HG02642 (cell line): Measurements from ENCODE around the gene ALX4.

Experiments
- ATAC-seq: cut with Tn5 transposase; IDR thresholded peaks from one replicate; pipeline ENCODE4 v1.9.1; 2021; ENCODE audit warnings: mild to moderate bottlenecking; ENCODE audit not compliant: unreplicated experiment, poor library complexity

Gene ALX4

DNA sequence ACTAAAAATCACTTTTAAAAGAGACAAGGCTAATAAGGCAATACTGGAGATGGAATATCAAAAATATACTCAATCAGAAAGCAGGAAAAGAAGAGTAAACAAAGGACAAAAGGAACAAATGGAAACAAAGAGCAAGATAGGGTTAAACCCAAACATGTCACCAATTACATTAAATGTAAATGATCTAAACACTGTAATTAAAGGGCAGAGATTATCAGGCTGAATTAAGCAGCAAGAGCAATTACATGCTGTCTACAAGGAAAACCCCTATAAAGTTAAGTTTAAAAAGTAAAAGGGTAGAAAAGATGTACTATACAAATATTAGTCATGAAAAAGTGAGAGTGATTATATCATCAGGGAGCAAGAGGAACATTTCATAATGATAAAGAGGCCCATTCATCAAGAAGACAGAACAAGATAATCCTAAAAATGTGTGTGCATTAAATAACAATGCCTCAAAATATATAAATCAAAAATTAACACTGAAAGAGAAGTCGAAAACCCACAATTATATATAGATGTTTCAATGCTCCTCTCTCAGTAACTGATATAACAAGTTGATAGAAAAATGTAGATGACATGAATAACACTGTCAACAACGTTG is 56.8 kb downstream of the ALX4 start:
- ATAC-seq = no peak

GRCh38 chr11:44250421-44250820 is 59.5 kb downstream of the ALX4 start:
- no peak for ATAC-seq

DNA sequence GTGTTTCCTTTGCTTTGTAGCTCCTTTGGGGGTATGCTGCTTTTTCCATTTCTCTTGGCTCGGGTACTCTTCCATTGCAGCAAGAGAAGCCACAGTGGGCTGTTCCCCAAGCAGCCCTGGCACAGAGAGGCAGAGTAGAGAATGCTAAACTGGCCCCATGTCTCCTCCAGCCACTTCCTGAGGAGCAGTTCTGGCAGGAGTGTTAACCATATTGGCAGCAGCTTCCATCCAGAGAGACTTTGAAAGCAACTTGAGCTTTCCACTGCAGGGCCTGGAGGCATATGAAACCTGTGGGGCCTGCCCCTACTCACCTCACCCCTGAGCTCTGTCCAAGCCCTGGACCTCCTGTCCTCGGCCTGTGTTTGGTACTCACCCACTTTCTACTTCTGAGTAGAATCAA is 61.8 kb downstream of the ALX4 start:
- ATAC-seq = no peak

GRCh38 chr11:44247508-44247907 is 62.4 kb downstream of the ALX4 start:
- no peak for ATAC-seq

DNA sequence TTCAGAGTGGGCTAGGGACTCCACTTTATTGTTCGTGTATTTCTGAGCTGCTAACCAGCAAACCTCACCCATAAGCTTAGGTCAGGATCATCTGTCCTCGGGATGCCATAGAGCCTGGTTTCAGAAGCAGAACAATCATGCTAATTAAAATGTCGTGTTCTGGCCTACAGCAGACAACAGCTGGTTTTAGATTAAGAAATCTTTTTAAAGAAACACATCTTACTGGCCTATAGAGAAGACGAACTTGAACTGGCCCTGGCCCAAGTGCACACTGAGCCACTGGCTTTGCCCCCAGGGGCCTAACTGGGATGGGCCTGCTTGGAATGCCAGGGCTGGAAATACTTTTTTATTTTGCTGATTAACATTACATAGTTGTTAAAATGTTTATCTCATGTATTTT is 63.2 kb downstream of the ALX4 start:
- ATAC-seq = no peak

DNA sequence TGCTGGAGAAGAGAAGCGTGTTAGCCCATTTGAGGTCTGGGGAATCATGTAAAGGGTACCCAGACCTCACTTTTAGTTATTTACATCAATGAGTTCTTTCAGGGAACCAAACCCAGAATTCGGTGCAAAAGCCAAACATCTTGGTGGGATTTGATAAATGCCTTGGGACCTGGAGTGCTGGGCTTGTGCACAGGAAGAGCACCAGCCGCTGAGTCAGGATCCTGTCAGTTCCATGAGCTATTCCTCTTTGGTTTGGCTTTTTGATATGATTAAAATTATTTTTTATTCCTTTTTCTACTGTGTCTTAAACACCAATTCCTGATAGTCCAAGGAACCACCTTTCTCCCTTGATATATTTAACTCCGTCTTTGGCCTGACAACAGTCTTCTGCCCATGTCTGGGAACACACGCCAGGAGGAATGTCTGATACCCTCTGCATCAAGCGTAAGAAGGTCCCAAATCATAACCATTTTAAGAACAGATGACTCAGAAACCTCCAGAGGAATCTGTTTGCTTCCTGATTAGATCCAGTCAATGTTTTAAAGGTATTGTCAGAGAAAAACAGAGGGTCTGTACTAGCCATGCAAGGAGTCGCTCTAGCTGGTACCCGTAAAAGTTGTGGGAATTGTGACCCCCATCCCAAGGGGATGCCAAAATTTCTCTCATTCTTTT is 65.2 kb downstream of the ALX4 start:
- ATAC-seq = no peak

- no peak for ATAC-seq
Measured at GRCh38 chr11:44243595-44244343, 66.2 kb downstream of the ALX4 start.

DNA sequence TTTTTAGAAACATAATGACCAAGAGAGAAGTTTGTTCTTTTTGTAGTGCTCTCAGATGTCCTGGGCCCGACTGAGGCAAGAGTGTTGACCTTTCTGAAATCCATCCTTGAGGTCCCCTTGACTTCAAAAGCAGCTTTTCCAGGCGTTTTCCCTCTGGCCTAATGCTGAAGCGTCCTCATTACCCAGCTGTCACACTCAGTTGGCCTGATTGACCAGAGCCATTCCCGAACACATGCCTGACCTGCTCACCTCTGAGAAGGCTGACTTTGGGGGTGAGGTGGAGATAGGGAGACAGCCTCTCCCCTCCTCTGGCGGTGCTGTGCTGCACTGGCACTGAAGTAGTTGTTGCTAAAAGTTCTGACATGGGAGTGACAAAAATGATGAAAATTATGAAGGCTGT is 66.9 kb downstream of the ALX4 start:
- ATAC-seq = no peak

DNA sequence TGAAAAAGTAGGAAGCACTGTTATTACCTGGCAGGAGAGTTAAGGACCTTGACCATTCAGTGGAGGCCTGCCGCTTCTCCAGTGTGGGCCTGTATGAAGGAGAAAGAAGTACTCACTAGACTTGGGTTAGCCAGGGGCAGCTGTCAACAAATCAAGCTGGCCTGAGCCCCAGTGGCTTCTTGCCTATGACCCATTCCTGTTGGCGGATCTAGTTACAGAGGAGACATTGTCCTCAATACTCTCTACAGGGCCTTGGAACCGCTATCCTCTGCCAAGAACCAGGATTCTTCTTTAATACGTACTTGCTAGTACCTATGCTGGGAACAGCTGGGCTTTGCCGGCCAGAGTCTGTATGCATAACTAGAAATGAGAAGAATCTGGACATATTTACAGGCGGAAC is 68.1 kb downstream of the ALX4 start:
- no peak for ATAC-seq

GRCh38 chr11:44237156-44237555 is 72.8 kb downstream of the ALX4 start:
- no peak for ATAC-seq

DNA sequence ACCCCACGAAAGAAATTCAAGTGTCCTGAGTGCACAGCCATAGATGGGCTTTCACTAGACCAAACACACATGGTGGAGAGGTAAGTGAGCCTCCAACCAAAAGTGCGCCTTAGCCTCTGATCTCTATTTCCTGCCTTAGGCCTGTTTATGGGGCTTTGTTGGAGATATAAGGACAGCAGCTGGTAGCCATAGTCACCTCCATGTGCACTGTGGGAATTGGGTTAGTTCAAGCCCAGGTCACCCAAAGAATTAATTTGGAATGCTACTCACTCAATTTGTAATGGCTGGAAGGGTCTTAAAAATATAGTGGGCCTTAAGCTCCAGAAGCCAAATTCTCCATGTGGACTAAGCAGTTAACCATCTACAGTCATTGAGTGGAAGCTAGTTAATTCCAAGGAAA is 73.6 kb downstream of the ALX4 start:
- ATAC-seq = no peak

DNA sequence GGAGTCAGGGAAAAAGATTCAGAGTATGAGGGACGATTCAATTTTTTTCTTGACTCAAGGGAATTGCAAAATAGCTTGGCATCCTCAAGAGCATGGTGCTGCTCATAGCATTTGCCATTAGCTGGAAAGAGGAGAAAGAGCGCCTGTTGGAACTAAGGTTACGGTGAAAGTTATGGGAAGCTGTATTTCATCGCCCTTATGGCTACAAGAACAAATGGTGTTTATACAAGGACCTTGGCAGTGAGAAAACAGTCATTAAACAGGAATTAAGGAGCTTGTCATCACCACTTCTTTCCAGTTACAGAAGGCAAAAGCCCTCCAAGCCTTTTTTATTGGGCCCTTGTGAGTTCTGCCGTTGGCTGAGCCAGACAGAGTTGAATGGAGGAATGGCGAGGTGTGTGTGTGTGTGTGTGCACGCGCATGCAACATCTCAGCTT is 74.2 kb downstream of the ALX4 start:
- ATAC-seq = no peak

DNA sequence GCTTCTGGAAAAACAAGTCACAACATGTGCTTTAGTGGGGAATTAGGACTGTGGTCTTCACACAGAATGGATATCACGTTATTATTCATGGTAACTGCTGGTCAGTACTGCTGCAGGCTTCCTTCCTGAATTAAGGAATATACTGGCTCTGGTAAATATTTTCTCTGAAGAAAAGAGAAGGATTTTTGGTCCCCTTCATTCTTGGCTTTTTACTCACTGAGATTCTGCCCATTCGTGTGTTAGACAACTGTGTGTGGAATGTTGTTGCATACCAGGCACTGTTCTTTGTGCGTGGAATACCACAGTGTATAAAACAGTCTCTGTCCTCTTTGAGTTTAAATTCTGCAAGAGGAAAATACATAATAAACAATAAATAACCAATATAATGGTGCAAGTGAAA is 80.3 kb downstream of the ALX4 start:
- ATAC-seq = no peak

- no peak for ATAC-seq
Measured at GRCh38 chr11:44229098-44229497, 80.8 kb downstream of the ALX4 start.

GRCh38 chr11:44228379-44228778 is 81.6 kb downstream of the ALX4 start:
- ATAC-seq = no peak

DNA sequence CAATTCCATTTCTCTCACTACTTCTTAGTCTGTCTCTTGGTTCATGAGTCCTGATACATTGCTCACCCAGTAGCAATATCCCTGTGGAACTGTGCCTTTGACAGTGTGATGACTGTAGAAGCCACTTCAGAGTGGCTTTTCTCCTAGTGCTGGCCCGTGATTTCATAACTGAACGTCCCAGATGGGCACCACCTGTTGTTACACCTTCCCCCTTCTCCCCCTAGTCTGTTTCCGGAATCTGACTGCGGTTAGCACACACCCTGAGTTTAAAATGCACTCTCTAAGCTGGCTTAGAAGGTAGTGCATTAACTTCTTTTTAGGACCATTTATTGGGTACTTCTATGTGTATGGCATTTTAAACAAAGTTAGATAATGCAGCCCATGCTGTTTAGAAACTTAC is 83.0 kb downstream of the ALX4 start:
- no peak for ATAC-seq

DNA sequence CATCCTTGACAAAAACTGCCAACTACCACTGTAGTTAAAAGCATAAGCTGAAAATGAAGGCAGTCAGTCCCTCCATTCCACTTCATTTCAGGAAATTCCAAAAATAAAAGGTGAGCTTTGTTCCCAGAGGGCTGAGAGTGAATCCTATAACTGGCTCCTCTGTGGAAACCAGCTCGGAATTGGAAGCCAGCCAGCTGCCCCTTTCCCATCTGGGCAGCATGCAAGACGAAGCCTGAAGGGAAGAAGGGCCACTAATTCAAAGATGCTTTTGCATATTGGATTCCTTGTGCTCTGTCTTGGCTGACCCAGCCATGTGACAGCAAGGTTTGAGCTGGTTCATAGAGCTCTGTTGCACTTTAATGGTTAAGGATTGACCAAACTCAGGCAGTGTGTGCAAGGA is 83.4 kb downstream of the ALX4 start:
- ATAC-seq = no peak

DNA sequence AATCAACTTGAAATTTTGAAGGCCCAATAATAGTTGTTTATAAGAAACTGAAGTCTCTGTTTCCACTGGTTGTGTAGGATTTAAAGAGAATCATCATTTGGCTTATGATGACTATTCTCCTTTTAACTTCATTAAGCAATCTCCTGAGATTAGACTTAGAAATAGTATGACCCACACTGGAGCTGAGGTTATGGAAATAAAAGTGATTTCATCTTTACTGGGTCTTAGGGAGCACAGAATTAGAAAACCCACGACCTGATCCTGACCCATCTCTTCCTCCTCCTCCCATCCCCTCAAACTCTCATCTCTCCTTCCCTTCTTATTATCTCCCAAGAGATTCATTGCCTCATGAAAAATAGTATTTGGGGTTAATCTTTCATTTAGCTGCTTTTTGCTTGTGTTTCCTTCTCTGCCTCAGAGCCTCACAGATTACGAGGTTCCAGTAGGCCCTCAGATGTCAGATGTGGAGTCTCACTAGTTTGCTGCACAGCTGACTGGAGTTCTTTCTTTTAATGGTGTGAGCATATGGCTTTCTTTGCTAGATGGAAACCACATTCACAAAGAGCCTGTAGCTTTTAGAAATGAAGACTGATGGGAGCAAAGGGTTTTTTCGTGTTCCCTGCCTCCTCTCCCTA is 85.0 kb downstream of the ALX4 start:
- no peak for ATAC-seq

GRCh38 chr11:44223238-44223637 is 86.7 kb downstream of the ALX4 start:
- ATAC-seq = no peak

GRCh38 chr11:44221992-44222391 is 87.9 kb downstream of the ALX4 start:
- ATAC-seq = no peak

DNA sequence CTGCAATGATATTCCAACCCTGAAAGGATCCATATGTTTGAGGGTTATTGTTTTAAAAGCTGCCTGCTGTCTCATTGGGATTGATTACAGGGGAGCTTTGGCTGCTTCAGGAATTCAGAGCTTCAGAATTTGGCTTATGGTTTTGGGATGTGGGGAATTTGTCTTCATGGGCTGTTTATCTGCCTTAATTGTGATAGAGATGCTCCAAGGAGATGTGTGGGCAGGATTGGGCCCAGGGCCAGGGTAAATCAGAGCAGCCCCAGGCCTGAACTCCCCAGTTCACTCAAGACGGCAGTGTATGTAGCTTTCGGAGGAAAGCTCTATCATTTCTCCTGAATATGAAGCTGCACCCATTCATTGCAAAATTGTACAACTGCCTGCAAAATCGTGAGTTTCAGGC is 88.5 kb downstream of the ALX4 start:
- ATAC-seq = no peak
